OCI-LY7 (cell line): ENCODE results near the gene REG1A.

ENCODE experiments used
- EZH2phosphoT487 ChIP-seq: fragments of 200-600 bp; sonication (generic); IDR thresholded peaks from 2 replicates; pipeline ENCODE4 v1.6.1; 2018; ENCODE audit warnings: low read depth, borderline replicate concordance, mild to moderate bottlenecking, mixed run types, antibody characterized with exemption, low read length, moderate library complexity, mixed read lengths
- TF ChIP-seq, protein P1 (sequence below): fragments of 200-600 bp; sonication (generic); conservative IDR thresholded peaks from 2 replicates; pipeline ENCODE4 v1.5.1; 2014; ENCODE audit warnings: mild to moderate bottlenecking, antibody characterized with exemption, low read length, moderate library complexity, mixed read lengths

DNA sequence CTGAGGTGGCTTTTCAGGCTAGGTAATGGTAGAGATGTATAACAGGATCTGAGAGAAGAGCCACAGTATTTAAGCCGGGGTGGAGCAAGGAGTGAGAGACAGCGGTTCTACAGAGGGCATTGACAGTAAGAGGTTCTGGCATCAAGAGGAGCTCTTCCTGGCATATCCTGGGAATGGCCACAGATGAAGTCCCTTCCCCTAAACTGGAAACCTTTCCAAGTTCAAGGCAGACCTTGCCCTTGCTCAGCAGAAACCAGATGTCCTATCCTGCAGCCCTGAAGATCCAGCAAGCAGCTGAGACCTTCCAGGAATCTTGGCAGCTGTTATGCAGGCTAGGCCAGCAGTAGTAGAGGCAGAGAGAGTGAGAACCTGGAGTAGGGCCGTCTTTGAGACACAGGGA, 18.1 kb downstream of the REG1A start:
- TF ChIP-seq, protein P1, sequence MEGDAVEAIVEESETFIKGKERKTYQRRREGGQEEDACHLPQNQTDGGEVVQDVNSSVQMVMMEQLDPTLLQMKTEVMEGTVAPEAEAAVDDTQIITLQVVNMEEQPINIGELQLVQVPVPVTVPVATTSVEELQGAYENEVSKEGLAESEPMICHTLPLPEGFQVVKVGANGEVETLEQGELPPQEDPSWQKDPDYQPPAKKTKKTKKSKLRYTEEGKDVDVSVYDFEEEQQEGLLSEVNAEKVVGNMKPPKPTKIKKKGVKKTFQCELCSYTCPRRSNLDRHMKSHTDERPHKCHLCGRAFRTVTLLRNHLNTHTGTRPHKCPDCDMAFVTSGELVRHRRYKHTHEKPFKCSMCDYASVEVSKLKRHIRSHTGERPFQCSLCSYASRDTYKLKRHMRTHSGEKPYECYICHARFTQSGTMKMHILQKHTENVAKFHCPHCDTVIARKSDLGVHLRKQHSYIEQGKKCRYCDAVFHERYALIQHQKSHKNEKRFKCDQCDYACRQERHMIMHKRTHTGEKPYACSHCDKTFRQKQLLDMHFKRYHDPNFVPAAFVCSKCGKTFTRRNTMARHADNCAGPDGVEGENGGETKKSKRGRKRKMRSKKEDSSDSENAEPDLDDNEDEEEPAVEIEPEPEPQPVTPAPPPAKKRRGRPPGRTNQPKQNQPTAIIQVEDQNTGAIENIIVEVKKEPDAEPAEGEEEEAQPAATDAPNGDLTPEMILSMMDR: no peak
- no peak for TF ChIP-seq EZH2phosphoT487
